Activated T-cell treated with anti-CD3 and anti-CD28 coated beads, Interleukin-2, amount 50 U/mL, for 4 hours (primary cell): ENCODE results near the gene ENDOG. TPM values are rescaled to one million over a fixed set of nuclear protein-coding genes. Genes with fewer than 3 reads are reported as not detected.
A peak's percentile ranks its signal among the peaks of the same experiment; 100 is the strongest.
"Not testable (repeated sequence)": the region's sequence is repeated elsewhere in the genome, so short reads cannot be mapped to it uniquely, and the experiment has no call there.

Experiments used
- ATAC-seq, 2 donors: fragments of 200-7000 bp; cut with Tn5 transposase; one replicate each; pipeline ENCODE4 v1.10.0; 2021
- DNase-seq: peaks from one replicate; pipeline ENCODE4 v3.0.0-alpha.2; 2020
- H3K27me3 Mint-ChIP-seq: one replicate; pipeline ENCODE4 v1.8.0; 2021; ENCODE audit warnings: low read depth, mixed read lengths
- H3K36me3 Mint-ChIP-seq: one replicate; pipeline ENCODE4 v1.8.0; 2022; ENCODE audit warnings: mixed read lengths; ENCODE audit not compliant: insufficient read depth
- H3K4me1 Mint-ChIP-seq: one replicate; pipeline ENCODE4 v1.8.0; 2021; ENCODE audit warnings: low read depth, mixed read lengths
- H3K4me3 Mint-ChIP-seq: one replicate; pipeline ENCODE4 v1.8.0; 2021; ENCODE audit warnings: mild to moderate bottlenecking, moderate library complexity, mixed read lengths
- H3K9me3 Mint-ChIP-seq: one replicate; pipeline ENCODE4 v1.8.0; 2021; ENCODE audit warnings: mixed read lengths
- total RNA-seq, 3 donors: library from RNA; stranded (reverse); gene quantifications; one replicate each; pipeline ENCODE4 v1.2.1, GENCODE V29; 2021

ENDOG gene
- 10 to 100 TPM; 22.6 to 28.5 (median 26.4) TPM for total RNA-seq

GRCh38 chr9:128818099-128818838, at the start of gene ENDOG:
ENDOG (plus strand) TSS chr9:128818500; CDS start chr9:128818685, 185 bp downstream.
- peaks cover 14% of the 10 kb centered on the region for H3K4me1 Mint-ChIP-seq
- peaks cover 14% of the 10 kb centered on the region for H3K36me3 Mint-ChIP-seq
- peak within 1 kb of the TSS; percentile 83 for H3K4me3 Mint-ChIP-seq
- DNase-seq: peak; percentile 96
- H3K9me3 Mint-ChIP-seq: no peaks in the 10 kb centered on the region
- peak; percentile 94 for ATAC-seq
- H3K27me3 Mint-ChIP-seq: no peaks in the 10 kb centered on the region

- DNase-seq (no peak), ATAC-seq (no peak)
- Mint-ChIP-seq H3K36me3 (peaks cover 6% of the 10 kb centered on the region), H3K27me3 (no peaks in the 10 kb centered on the region), H3K4me1 (peaks cover 35% of the 10 kb centered on the region), H3K9me3 (no peaks in the 10 kb centered on the region), H3K4me3 (no peak overlapping the region)
Observed at GRCh38 chr9:128768606-128769005, 49.7 kb upstream of the ENDOG start.

GRCh38 chr9:128770286-128771030, 47.8 kb upstream of the ENDOG start:
- H3K36me3 Mint-ChIP-seq: peaks cover 6% of the 10 kb centered on the region
- H3K4me1 Mint-ChIP-seq: peaks cover 33% of the 10 kb centered on the region
- H3K27me3 Mint-ChIP-seq: no peaks in the 10 kb centered on the region
- ATAC-seq (no peak), DNase-seq (no peak)
- peak overlapping the region; percentile 96 for H3K4me3 Mint-ChIP-seq
- no peaks in the 10 kb centered on the region for H3K9me3 Mint-ChIP-seq

- Mint-ChIP-seq H3K36me3 (peaks cover 6% of the 10 kb centered on the region), H3K27me3 (no peaks in the 10 kb centered on the region), H3K4me1 (peaks cover 33% of the 10 kb centered on the region), H3K4me3 (peak overlapping the region; percentile 96), H3K9me3 (no peaks in the 10 kb centered on the region)
- peak; percentile 28 for ATAC-seq
- no peak for DNase-seq
Observed at GRCh38 chr9:128771094-128771721, 47.1 kb upstream of the ENDOG start.

GRCh38 chr9:128771745-128772519, 46.4 kb upstream of the ENDOG start, which contains the start of gene ZER1:
ZER1 (minus strand) TSS chr9:128771927; CDS start chr9:128755565, 16,362 bp downstream.
- Mint-ChIP-seq H3K27me3 (no peaks in the 10 kb centered on the region), H3K9me3 (no peaks in the 10 kb centered on the region), H3K36me3 (peaks cover 6% of the 10 kb centered on the region), H3K4me1 (peaks cover 33% of the 10 kb centered on the region), H3K4me3 (peak within 1 kb of the TSS; percentile 96)
- peak; percentile 94 for DNase-seq
- ATAC-seq: peak; percentile 95 to 97

GRCh38 chr9:128773049-128773448, 45.3 kb upstream of the ENDOG start:
- Mint-ChIP-seq H3K36me3 (peaks cover 2% of the 10 kb centered on the region), H3K4me3 (peak overlapping the region; percentile 37)

GRCh38 chr9:128774804-128775203, 43.5 kb upstream of the ENDOG start:
- no peak overlapping the region for H3K4me3 Mint-ChIP-seq
- H3K9me3 Mint-ChIP-seq: no peaks in the 10 kb centered on the region
- peaks cover 2% of the 10 kb centered on the region for H3K36me3 Mint-ChIP-seq
- ATAC-seq (no peak), DNase-seq (no peak)
- no peaks in the 10 kb centered on the region for H3K27me3 Mint-ChIP-seq
- peaks cover 17% of the 10 kb centered on the region for H3K4me1 Mint-ChIP-seq

More at GRCh38 chr9:128773049-128773448, 45.3 kb upstream of the ENDOG start:
- no peaks in the 10 kb centered on the region for H3K27me3 Mint-ChIP-seq
- H3K9me3 Mint-ChIP-seq: no peaks in the 10 kb centered on the region
- DNase-seq (no peak), ATAC-seq (no peak)
- peaks cover 27% of the 10 kb centered on the region for H3K4me1 Mint-ChIP-seq

- not testable (repeated sequence) for H3K36me3 Mint-ChIP-seq, H3K4me3 Mint-ChIP-seq, DNase-seq, H3K27me3 Mint-ChIP-seq, ATAC-seq, H3K9me3 Mint-ChIP-seq, H3K4me1 Mint-ChIP-seq
Observed at GRCh38 chr9:128780093-128780492, 38.2 kb upstream of the ENDOG start.

GRCh38 chr9:128781187-128782070, 36.9 kb upstream of the ENDOG start:
- Mint-ChIP-seq H3K27me3 (no peaks in the 10 kb centered on the region), H3K4me1 (peaks cover 3% of the 10 kb centered on the region), H3K36me3 (no peaks in the 10 kb centered on the region), H3K4me3 (no peak overlapping the region), H3K9me3 (peaks cover 4% of the 10 kb centered on the region)
- ATAC-seq: no peak
- DNase-seq: no peak

- DNase-seq: no peak
- no peaks in the 10 kb centered on the region for H3K36me3 Mint-ChIP-seq
- peaks cover 4% of the 10 kb centered on the region for H3K9me3 Mint-ChIP-seq
- H3K4me1 Mint-ChIP-seq: peaks cover 6% of the 10 kb centered on the region
- no peaks in the 10 kb centered on the region for H3K27me3 Mint-ChIP-seq
- ATAC-seq: no peak
- no peak overlapping the region for H3K4me3 Mint-ChIP-seq
Observed at GRCh38 chr9:128782669-128783068, 35.6 kb upstream of the ENDOG start.

GRCh38 chr9:128785427-128785826, 32.9 kb upstream of the ENDOG start:
- peaks cover 17% of the 10 kb centered on the region for H3K4me1 Mint-ChIP-seq
- no peaks in the 10 kb centered on the region for H3K27me3 Mint-ChIP-seq
- DNase-seq (no peak), ATAC-seq (no peak)
- H3K9me3 Mint-ChIP-seq: peaks cover 4% of the 10 kb centered on the region
- peaks cover 2% of the 10 kb centered on the region for H3K36me3 Mint-ChIP-seq
- no peak overlapping the region for H3K4me3 Mint-ChIP-seq

GRCh38 chr9:128786681-128787601, 31.4 kb upstream of the ENDOG start, which contains the start of gene TBC1D13:
TBC1D13 (plus strand) TSS chr9:128787253; CDS start chr9:128787354, 101 bp downstream.
- Mint-ChIP-seq H3K9me3 (no peaks in the 10 kb centered on the region), H3K36me3 (peaks cover 5% of the 10 kb centered on the region), H3K27me3 (no peaks in the 10 kb centered on the region), H3K4me3 (peak within 1 kb of the TSS; percentile 92), H3K4me1 (peaks cover 18% of the 10 kb centered on the region)
- peak; percentile 86 for DNase-seq
- peak; percentile 99 for ATAC-seq
